SK-N-SH treated with all-trans-retinoic acid at 6 μM for 48 hours (cell line): Measurements from ENCODE around the gene GAK.

Experiments
- ATAC-seq: fragments of 200-7000 bp; cut with Tn5 transposase; 3 replicates; pipeline ENCODE4 v1.9.1; 2020; ENCODE audit warnings: mild to moderate bottlenecking, moderate library complexity
- ARNTL ChIP-seq: fragments of 450-650 bp; formaldehyde crosslinking; IDR thresholded peaks from 2 replicates; pipeline ENCODE4 v1.5.0; 2020; ENCODE audit warnings: low read depth, mild to moderate bottlenecking, moderate library complexity, borderline replicate concordance
- BACH2 ChIP-seq: fragments of 250-450 bp; sonication (Bioruptor Pico); IDR thresholded peaks from 2 replicates; pipeline ENCODE4 v1.9.0; 2021; ENCODE audit warnings: mild to moderate bottlenecking, borderline replicate concordance
- CREB5 ChIP-seq: fragments of 250-450 bp; sonication (Bioruptor Pico); IDR thresholded peaks from 2 replicates; pipeline ENCODE4 v1.5.1; 2020; ENCODE audit warnings: low read depth, mild to moderate bottlenecking, moderate library complexity
- CSDC2 ChIP-seq: fragments of 250-450 bp; sonication (Bioruptor Pico); IDR thresholded peaks from 2 replicates; pipeline ENCODE4 v1.5.0; 2020; ENCODE audit warnings: mild to moderate bottlenecking, moderate library complexity
- ESRRG ChIP-seq: fragments of 250-450 bp; sonication (Bioruptor Pico); IDR thresholded peaks from 2 replicates; pipeline ENCODE4 v1.6.1; 2021; ENCODE audit warnings: mild to moderate bottlenecking
- GLIS3 ChIP-seq: fragments of 250-450 bp; sonication (Bioruptor Pico); IDR thresholded peaks from 2 replicates; pipeline ENCODE4 v1.5.0; 2020; ENCODE audit warnings: mild to moderate bottlenecking, moderate library complexity
- ISL1 ChIP-seq: fragments of 250-450 bp; sonication (Bioruptor Pico); IDR thresholded peaks from 2 replicates; pipeline ENCODE4 v2.1.2; 2022; ENCODE audit warnings: mild to moderate bottlenecking, moderate library complexity
- OSR1 ChIP-seq: fragments of 250-450 bp; sonication (Bioruptor Pico); IDR thresholded peaks from 2 replicates; pipeline ENCODE4 v1.8.0; 2022; ENCODE audit warnings: moderate library complexity, mild to moderate bottlenecking, inconsistent platforms
- PATZ1 ChIP-seq: fragments of 250-450 bp; sonication (Bioruptor Pico); IDR thresholded peaks from 2 replicates; pipeline ENCODE4 v1.8.0; 2020; ENCODE audit warnings: mild to moderate bottlenecking, moderate library complexity, borderline replicate concordance
- POU6F1 ChIP-seq: fragments of 250-450 bp; sonication (Bioruptor Pico); IDR thresholded peaks from 2 replicates; pipeline ENCODE4 v1.8.0; 2021; ENCODE audit warnings: low read depth, mild to moderate bottlenecking, moderate library complexity, borderline replicate concordance
- PPARA ChIP-seq: fragments of 250-450 bp; sonication (Bioruptor Pico); IDR thresholded peaks from 2 replicates; pipeline ENCODE4 v1.5.0; 2020; ENCODE audit warnings: mild to moderate bottlenecking, borderline replicate concordance
- RARB ChIP-seq: fragments of 250-450 bp; sonication (Bioruptor Pico); IDR thresholded peaks from 2 replicates; pipeline ENCODE4 v1.8.0; 2021; ENCODE audit warnings: mild to moderate bottlenecking, moderate library complexity
- SNAI2 ChIP-seq: fragments of 250-450 bp; sonication (Bioruptor Pico); IDR thresholded peaks from 2 replicates; pipeline ENCODE4 v1.5.0; 2020; ENCODE audit warnings: mild to moderate bottlenecking, moderate library complexity
- TCF4 ChIP-seq: fragments of 250-450 bp; sonication (Bioruptor Pico); IDR thresholded peaks from 2 replicates; pipeline ENCODE4 v1.8.0; 2021; ENCODE audit warnings: mild to moderate bottlenecking, moderate library complexity, borderline replicate concordance
- TOX ChIP-seq: fragments of 250-450 bp; sonication (Bioruptor Pico); IDR thresholded peaks from 2 replicates; pipeline ENCODE4 v1.8.0; 2021; ENCODE audit warnings: mild to moderate bottlenecking, moderate library complexity, borderline replicate concordance
- TSHZ2 ChIP-seq: fragments of 250-450 bp; sonication (Bioruptor Pico); IDR thresholded peaks from 2 replicates; pipeline ENCODE4 v1.5.0; 2020; ENCODE audit warnings: mild to moderate bottlenecking, moderate library complexity
- ZFP3 ChIP-seq: fragments of 250-450 bp; sonication (Bioruptor Pico); IDR thresholded peaks from 2 replicates; pipeline ENCODE4 v1.5.0; 2020; ENCODE audit warnings: mild to moderate bottlenecking, moderate library complexity
- ZFP30 ChIP-seq: fragments of 450-650 bp; formaldehyde crosslinking; IDR thresholded peaks from 2 replicates; pipeline ENCODE4 v1.5.0; 2022; ENCODE audit warnings: mild to moderate bottlenecking, moderate library complexity
- ZNF565 ChIP-seq: fragments of 450-650 bp; formaldehyde crosslinking; conservative IDR thresholded peaks from 2 replicates; pipeline ENCODE4 v1.5.0; 2020; ENCODE audit warnings: low read depth, mild to moderate bottlenecking, moderate library complexity
- ZNF70 ChIP-seq: fragments of 450-650 bp; formaldehyde crosslinking; IDR thresholded peaks from 2 replicates; pipeline ENCODE4 v1.5.0; 2020; ENCODE audit warnings: mild to moderate bottlenecking, moderate library complexity
- ZNF8 ChIP-seq: fragments of 450-650 bp; formaldehyde crosslinking; IDR thresholded peaks from 2 replicates; pipeline ENCODE4 v1.5.0; 2020; ENCODE audit warnings: mild to moderate bottlenecking, moderate library complexity

The GAK gene

GRCh38 chr4:848803-849477 lies 83.2 kb downstream of the GAK start (continued):
- TF ChIP-seq PATZ1 (CRISPR knock-in tag) (no peak), TOX (CRISPR knock-in tag) (no peak), ZFP3 (CRISPR knock-in tag) (no peak), POU6F1 (CRISPR knock-in tag) (no peak), ISL1 (no peak), TCF4 (CRISPR knock-in tag) (no peak), GLIS3 (CRISPR knock-in tag) (no peak), OSR1 (no peak), CSDC2 (CRISPR knock-in tag) (no peak), CREB5 (CRISPR knock-in tag) (no peak), SNAI2 (CRISPR knock-in tag) (no peak), ZNF70 (CRISPR knock-in tag) (no peak)

- no peak for ATAC-seq
- TF ChIP-seq ESRRG (CRISPR knock-in tag) (no peak), BACH2 (CRISPR knock-in tag) (no peak), PPARA (CRISPR knock-in tag) (no peak), ZNF70 (CRISPR knock-in tag) (no peak), SNAI2 (CRISPR knock-in tag) (no peak)
Observed at GRCh38 chr4:848307-848691, 83.8 kb downstream of the GAK start.

- no peak for TF ChIP-seq RARB
- no peak for TF ChIP-seq TOX (CRISPR knock-in tag)
- no peak for TF ChIP-seq ZNF8 (CRISPR knock-in tag)
- no peak for TF ChIP-seq ZNF565 (CRISPR knock-in tag)
- TF ChIP-seq POU6F1 (CRISPR knock-in tag): no peak
- TF ChIP-seq PATZ1 (CRISPR knock-in tag): no peak
- no peak for TF ChIP-seq CSDC2 (CRISPR knock-in tag)
- no peak for TF ChIP-seq ZNF70 (CRISPR knock-in tag)
- no peak for TF ChIP-seq ZFP30 (CRISPR knock-in tag)
- TF ChIP-seq SNAI2 (CRISPR knock-in tag): no peak
- TF ChIP-seq TSHZ2 (CRISPR knock-in tag): no peak
- TF ChIP-seq ARNTL (CRISPR knock-in tag): no peak
- no peak for TF ChIP-seq GLIS3 (CRISPR knock-in tag)
- TF ChIP-seq ESRRG (CRISPR knock-in tag): no peak
- no peak for TF ChIP-seq PPARA (CRISPR knock-in tag)
- no peak for TF ChIP-seq OSR1
- TF ChIP-seq CREB5 (CRISPR knock-in tag): no peak
- TF ChIP-seq TCF4 (CRISPR knock-in tag): no peak
- TF ChIP-seq ISL1: no peak
- TF ChIP-seq, all 23 proteins: peak for 0
- no peak for ATAC-seq
Observed at GRCh38 chr4:845836-846251, 86.3 kb downstream of the GAK start.
